ENCODE data around the gene C19orf25.
"Not testable (repeated sequence)": the region's sequence is repeated elsewhere in the genome, so short reads cannot be mapped to it uniquely, and the experiment has no call there.

C19orf25 gene

GRCh38 chr19:1512671-1513498 lies 33.9 kb upstream of the C19orf25 start, which contains the start of gene ADAMTSL5:
Gene ADAMTSL5 (minus strand): TSS chr19:1513019. CDS start chr19:1510943, 2,076 bp downstream.
- DNase-seq, result no peak

- no peak for DNase-seq
Measured at GRCh38 chr19:1511318-1512317, 32.6 kb upstream of the C19orf25 start.

GRCh38 chr19:1510807-1511206 lies 31.8 kb upstream of the C19orf25 start:
- DNase-seq, result no peak

GRCh38 chr19:1510442-1510806 lies 31.4 kb upstream of the C19orf25 start:
- no peak for DNase-seq

- no peak for DNase-seq
Measured at GRCh38 chr19:1509602-1510441, 30.8 kb upstream of the C19orf25 start.

GRCh38 chr19:1508507-1508856 lies 29.5 kb upstream of the C19orf25 start:
- no peak for DNase-seq

- DNase-seq, result peak; percentile 65 to 96 (median 91)
Measured at GRCh38 chr19:1507763-1508506, 28.9 kb upstream of the C19orf25 start.

- DNase-seq, result peak in 3 of 56 donors; percentile 20 to 45 (median 45)
Measured at GRCh38 chr19:1507192-1507660, 28.2 kb upstream of the C19orf25 start.

- no peak for DNase-seq
Measured at GRCh38 chr19:1505991-1506881, 27.2 kb upstream of the C19orf25 start.

GRCh38 chr19:1505012-1505411 lies 26.0 kb upstream of the C19orf25 start:
- no peak for DNase-seq

GRCh38 chr19:1503925-1504773 lies 25.1 kb upstream of the C19orf25 start:
- DNase-seq, result no peak

GRCh38 chr19:1503089-1503924 lies 24.3 kb upstream of the C19orf25 start:
- DNase-seq, result peak in 34 of 56 donors; percentile 1 to 79 (median 21)

GRCh38 chr19:1502433-1503088 lies 23.5 kb upstream of the C19orf25 start:
- DNase-seq, result no peak

GRCh38 chr19:1501200-1501595 lies 22.2 kb upstream of the C19orf25 start:
- DNase-seq, result no peak

GRCh38 chr19:1499231-1499630 lies 20.2 kb upstream of the C19orf25 start:
- not testable (repeated sequence) for DNase-seq

- DNase-seq, result no peak
Measured at GRCh38 chr19:1497578-1498235, 18.7 kb upstream of the C19orf25 start.
